ENCODE measurements around the gene STK39.
A peak's percentile ranks its signal among the peaks of the same experiment; 100 is the strongest.

The STK39 gene

GRCh38 chr2:167990062-167990461 is 257.3 kb downstream of the STK39 start:
- Histone ChIP-seq H3K9me3 (ENCODE audit: low read length) (no peaks in the 10 kb centered on the region), H3K27me3 (ENCODE audit: control insufficient read depth in 1 of 2, insufficient read depth in 2 of 2, low read length in 2 of 2) (no peaks in the 10 kb centered on the region), H3K36me3 (ENCODE audit: insufficient read depth, low read length) (no peaks in the 10 kb centered on the region), H3K4me1 (ENCODE audit: insufficient read depth, low read length) (no peaks in the 10 kb centered on the region), H3K9ac (ENCODE audit: low read length) (no peak overlapping the region), H3K27ac (ENCODE audit: low read depth, low read length) (no peak overlapping the region), H3K4me3 (ENCODE audit: low read depth in 1 of 2, low read length in 2 of 2) (no peak overlapping the region)

GRCh38 chr2:167988296-167988695 is 259.1 kb downstream of the STK39 start:
- Histone ChIP-seq H3K27ac (ENCODE audit: low read depth, low read length) (no peak overlapping the region), H3K4me3 (ENCODE audit: low read depth in 1 of 2, low read length in 2 of 2) (no peak overlapping the region), H3K4me1 (ENCODE audit: insufficient read depth, low read length) (no peaks in the 10 kb centered on the region), H3K9me3 (ENCODE audit: low read length) (no peaks in the 10 kb centered on the region), H3K9ac (ENCODE audit: low read length) (no peak overlapping the region), H3K27me3 (ENCODE audit: control insufficient read depth in 1 of 2, insufficient read depth in 2 of 2, low read length in 2 of 2) (no peaks in the 10 kb centered on the region), H3K36me3 (ENCODE audit: insufficient read depth, low read length) (no peaks in the 10 kb centered on the region)

GRCh38 chr2:167987558-167987957 is 259.8 kb downstream of the STK39 start:
- Histone ChIP-seq H3K9me3 (ENCODE audit: low read length) (no peaks in the 10 kb centered on the region), H3K27me3 (ENCODE audit: control insufficient read depth in 1 of 2, insufficient read depth in 2 of 2, low read length in 2 of 2) (no peaks in the 10 kb centered on the region), H3K4me3 (ENCODE audit: low read depth in 1 of 2, low read length in 2 of 2) (no peak overlapping the region), H3K27ac (ENCODE audit: low read depth, low read length) (no peak overlapping the region), H3K4me1 (ENCODE audit: insufficient read depth, low read length) (no peaks in the 10 kb centered on the region), H3K9ac (ENCODE audit: low read length) (no peak overlapping the region), H3K36me3 (ENCODE audit: insufficient read depth, low read length) (no peaks in the 10 kb centered on the region)

GRCh38 chr2:167987026-167987425 is 260.4 kb downstream of the STK39 start:
- Histone ChIP-seq H3K36me3 (ENCODE audit: insufficient read depth, low read length) (no peaks in the 10 kb centered on the region), H3K4me3 (ENCODE audit: low read depth in 1 of 2, low read length in 2 of 2) (no peak overlapping the region), H3K9ac (ENCODE audit: low read length) (no peak overlapping the region), H3K27me3 (ENCODE audit: control insufficient read depth in 1 of 2, insufficient read depth in 2 of 2, low read length in 2 of 2) (no peaks in the 10 kb centered on the region), H3K4me1 (ENCODE audit: insufficient read depth, low read length) (no peaks in the 10 kb centered on the region), H3K9me3 (ENCODE audit: low read length) (no peaks in the 10 kb centered on the region), H3K27ac (ENCODE audit: low read depth, low read length) (no peak overlapping the region)

GRCh38 chr2:167986223-167986622 is 261.2 kb downstream of the STK39 start:
- H3K9me3 ChIP-seq (ENCODE audit: low read length), result no peaks in the 10 kb centered on the region
- H3K4me1 ChIP-seq (ENCODE audit: insufficient read depth, low read length), result no peaks in the 10 kb centered on the region
- no peak overlapping the region for H3K4me3 ChIP-seq (ENCODE audit: low read depth in 1 of 2, low read length in 2 of 2)
- no peak overlapping the region for H3K27ac ChIP-seq (ENCODE audit: low read depth, low read length)
- no peaks in the 10 kb centered on the region for H3K36me3 ChIP-seq (ENCODE audit: insufficient read depth, low read length)
- H3K9ac ChIP-seq (ENCODE audit: low read length), result no peak overlapping the region
- no peaks in the 10 kb centered on the region for H3K27me3 ChIP-seq (ENCODE audit: control insufficient read depth in 1 of 2, insufficient read depth in 2 of 2, low read length in 2 of 2)

GRCh38 chr2:167981945-167982344 is 265.4 kb downstream of the STK39 start:
- Histone ChIP-seq H3K9ac (ENCODE audit: low read length) (no peak overlapping the region), H3K9me3 (ENCODE audit: low read length) (no peaks in the 10 kb centered on the region), H3K36me3 (ENCODE audit: insufficient read depth, low read length) (no peaks in the 10 kb centered on the region), H3K4me3 (ENCODE audit: low read depth in 1 of 2, low read length in 2 of 2) (no peak overlapping the region), H3K27ac (ENCODE audit: low read depth, low read length) (no peak overlapping the region), H3K4me1 (ENCODE audit: insufficient read depth, low read length) (no peaks in the 10 kb centered on the region), H3K27me3 (ENCODE audit: control insufficient read depth in 1 of 2, insufficient read depth in 2 of 2, low read length in 2 of 2) (no peaks in the 10 kb centered on the region)

GRCh38 chr2:167980439-167980838 is 267.0 kb downstream of the STK39 start:
- Histone ChIP-seq H3K27me3 (ENCODE audit: control insufficient read depth in 1 of 2, insufficient read depth in 2 of 2, low read length in 2 of 2) (no peaks in the 10 kb centered on the region), H3K4me3 (ENCODE audit: low read depth in 1 of 2, low read length in 2 of 2) (no peak overlapping the region), H3K4me1 (ENCODE audit: insufficient read depth, low read length) (no peaks in the 10 kb centered on the region), H3K9me3 (ENCODE audit: low read length) (no peaks in the 10 kb centered on the region), H3K27ac (ENCODE audit: low read depth, low read length) (no peak overlapping the region), H3K9ac (ENCODE audit: low read length) (no peak overlapping the region), H3K36me3 (ENCODE audit: insufficient read depth, low read length) (no peaks in the 10 kb centered on the region)

GRCh38 chr2:167972746-167973145 is 274.6 kb downstream of the STK39 start:
- Histone ChIP-seq H3K4me3 (ENCODE audit: low read depth in 1 of 2, low read length in 2 of 2) (no peak overlapping the region), H3K36me3 (ENCODE audit: insufficient read depth, low read length) (no peaks in the 10 kb centered on the region), H3K4me1 (ENCODE audit: insufficient read depth, low read length) (peaks cover 2% of the 10 kb centered on the region), H3K9ac (ENCODE audit: low read length) (no peak overlapping the region), H3K27ac (ENCODE audit: low read depth, low read length) (no peak overlapping the region), H3K27me3 (ENCODE audit: control insufficient read depth in 1 of 2, insufficient read depth in 2 of 2, low read length in 2 of 2) (no peaks in the 10 kb centered on the region), H3K9me3 (ENCODE audit: low read length) (no peaks in the 10 kb centered on the region)

GRCh38 chr2:167972020-167972419 is 275.4 kb downstream of the STK39 start:
- Histone ChIP-seq H3K36me3 (ENCODE audit: insufficient read depth, low read length) (no peaks in the 10 kb centered on the region), H3K9ac (ENCODE audit: low read length) (no peak overlapping the region), H3K27ac (ENCODE audit: low read depth, low read length) (no peak overlapping the region), H3K4me1 (ENCODE audit: insufficient read depth, low read length) (peaks cover 9% of the 10 kb centered on the region), H3K27me3 (ENCODE audit: control insufficient read depth in 1 of 2, insufficient read depth in 2 of 2, low read length in 2 of 2) (no peaks in the 10 kb centered on the region), H3K4me3 (ENCODE audit: low read depth in 1 of 2, low read length in 2 of 2) (no peak overlapping the region), H3K9me3 (ENCODE audit: low read length) (no peaks in the 10 kb centered on the region)

GRCh38 chr2:167966937-167967913 is 280.2 kb downstream of the STK39 start:
- H3K27me3 ChIP-seq (ENCODE audit: control insufficient read depth in 1 of 2, insufficient read depth in 2 of 2, low read length in 2 of 2), result no peaks in the 10 kb centered on the region
- peak overlapping the region; percentile 43 for H3K27ac ChIP-seq (ENCODE audit: low read depth, low read length)
- H3K4me3 ChIP-seq (ENCODE audit: low read depth in 1 of 2, low read length in 2 of 2), result no peak overlapping the region
- H3K9ac ChIP-seq (ENCODE audit: low read length), result no peak overlapping the region
- H3K36me3 ChIP-seq (ENCODE audit: insufficient read depth, low read length), result no peaks in the 10 kb centered on the region
- H3K9me3 ChIP-seq (ENCODE audit: low read length), result no peaks in the 10 kb centered on the region
- H3K4me1 ChIP-seq (ENCODE audit: insufficient read depth, low read length), result peaks cover 18% of the 10 kb centered on the region

- H3K27me3 ChIP-seq (ENCODE audit: control insufficient read depth in 1 of 2, insufficient read depth in 2 of 2, low read length in 2 of 2), result no peaks in the 10 kb centered on the region
- H3K36me3 ChIP-seq (ENCODE audit: insufficient read depth, low read length), result no peaks in the 10 kb centered on the region
- no peak overlapping the region for H3K4me3 ChIP-seq (ENCODE audit: low read depth in 1 of 2, low read length in 2 of 2)
- no peak overlapping the region for H3K9ac ChIP-seq (ENCODE audit: low read length)
- H3K4me1 ChIP-seq (ENCODE audit: insufficient read depth, low read length), result peaks cover 18% of the 10 kb centered on the region
- no peak overlapping the region for H3K27ac ChIP-seq (ENCODE audit: low read depth, low read length)
- no peaks in the 10 kb centered on the region for H3K9me3 ChIP-seq (ENCODE audit: low read length)
These were observed 281.3 kb downstream of the STK39 start for GRCh38 chr2:167965907-167966761.

Data from muscle layer of colon (tissue), 2 donors.